Measurements from ENCODE around the gene IQGAP2. TPM values are rescaled to one million over a fixed set of nuclear protein-coding genes. Genes with fewer than 3 reads are reported as not detected.
"Not testable (repeated sequence)": the region's sequence is repeated elsewhere in the genome, so short reads cannot be mapped to it uniquely, and the experiment has no call there.

Gene IQGAP2
- total RNA-seq, 1 donor from 2014 or later = 14.2 TPM

DNA sequence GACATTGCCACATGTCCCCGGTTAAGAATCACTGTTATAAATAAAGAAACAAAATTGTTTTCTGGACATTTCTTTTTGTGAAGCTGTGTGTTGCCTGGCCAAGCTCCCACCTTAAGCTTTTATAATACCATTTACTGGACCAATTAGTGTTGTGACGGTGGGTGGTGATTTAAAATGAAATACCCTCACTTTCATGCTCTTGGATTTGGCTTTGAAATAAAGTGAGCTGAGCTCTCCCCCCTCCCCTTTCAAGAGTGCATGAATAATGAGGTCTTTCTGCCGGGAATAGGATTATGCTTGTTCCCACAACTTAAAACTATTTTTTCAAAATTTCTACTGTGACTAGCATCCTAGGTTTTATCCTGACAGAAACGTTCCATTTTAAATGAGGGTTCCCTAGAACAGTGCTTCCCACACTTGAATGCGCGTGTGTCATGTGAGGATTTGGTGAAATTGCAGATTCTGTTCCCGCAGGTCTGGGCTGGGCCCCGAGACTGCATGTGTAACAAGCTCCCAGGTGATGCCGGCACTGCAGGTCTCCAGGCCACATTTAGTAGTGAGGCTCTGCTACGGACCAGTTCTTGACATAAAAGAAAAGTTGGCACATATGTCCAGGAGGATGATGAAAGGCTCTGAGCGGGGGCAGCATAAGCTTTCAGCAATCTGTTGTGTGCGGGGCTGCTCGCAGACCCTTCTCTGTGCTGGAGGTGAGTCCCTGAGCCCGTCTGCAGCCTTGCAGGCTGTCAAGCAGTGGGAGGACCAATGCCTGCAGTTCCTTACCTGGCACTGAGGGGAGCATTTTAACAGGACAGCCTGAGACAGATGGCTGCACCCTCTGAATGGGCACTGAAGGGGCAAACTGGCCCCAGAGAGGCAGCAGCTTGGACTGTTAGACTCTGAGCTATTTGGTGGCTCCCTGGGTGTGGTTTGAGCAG, 24.4 kb downstream of the IQGAP2 start:
- Mint-ChIP-seq H3K4me3 (peak overlapping the region; percentile 39), H3K4me1 (peaks cover 43% of the 10 kb centered on the region), H3K27me3 (ENCODE audit: low read depth) (no peaks in the 10 kb centered on the region), H3K36me3 (ENCODE audit: low read depth) (no peaks in the 10 kb centered on the region), H3K9me3 (no peaks in the 10 kb centered on the region), H3K27ac (ENCODE audit: unreplicated experiment) (peak overlapping the region; percentile 20)
- TF ChIP-seq CTCF (conservative IDR thresholded peaks at IDR 0.05) = no peak
- DNase-seq (ENCODE audit: low read depth, low spot score) = no peak

- H3K36me3 Mint-ChIP-seq (ENCODE audit: low read depth); H3K27me3 Mint-ChIP-seq (ENCODE audit: low read depth); H3K4me3 Mint-ChIP-seq; DNase-seq (ENCODE audit: low read depth, low spot score); H3K9me3 Mint-ChIP-seq; H3K27ac Mint-ChIP-seq (ENCODE audit: unreplicated experiment): not testable (repeated sequence)
- peaks cover 41% of the 10 kb centered on the region for H3K4me1 Mint-ChIP-seq
These were observed 25.5 kb downstream of the IQGAP2 start for GRCh38 chr5:76428550-76428949.

GRCh38 chr5:76433261-76433660, 30.2 kb downstream of the IQGAP2 start:
- Mint-ChIP-seq H3K27ac (ENCODE audit: unreplicated experiment) (no peak overlapping the region), H3K27me3 (ENCODE audit: low read depth) (no peaks in the 10 kb centered on the region), H3K36me3 (ENCODE audit: low read depth) (peaks cover 3% of the 10 kb centered on the region), H3K4me1 (no peaks in the 10 kb centered on the region), H3K9me3 (peaks cover 5% of the 10 kb centered on the region), H3K4me3 (no peak overlapping the region)
- no peak for TF ChIP-seq CTCF (conservative IDR thresholded peaks at IDR 0.05)
- DNase-seq (ENCODE audit: low read depth, low spot score) = no peak

DNA sequence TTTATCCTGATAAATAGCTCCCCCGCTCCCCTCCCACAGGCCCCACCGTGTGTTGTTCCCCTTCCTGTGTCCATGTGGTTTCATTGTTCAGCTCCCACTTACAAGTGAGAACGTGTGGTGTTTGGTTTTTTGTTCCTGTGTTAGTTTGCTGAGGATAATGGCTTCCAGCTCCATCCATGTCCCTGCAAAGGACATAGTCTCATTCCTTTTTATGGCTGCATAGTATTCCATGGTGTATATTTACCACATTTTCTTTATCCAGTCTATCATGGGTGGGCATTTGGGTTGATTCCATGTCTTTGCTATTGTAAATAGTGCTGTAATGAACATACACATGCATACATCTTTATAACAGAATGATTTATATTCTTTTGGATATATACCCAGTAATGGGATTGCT, 34.4 kb downstream of the IQGAP2 start:
- H3K4me3 Mint-ChIP-seq = not testable (repeated sequence)
- peaks cover 11% of the 10 kb centered on the region for H3K36me3 Mint-ChIP-seq (ENCODE audit: low read depth)

GRCh38 chr5:76438025-76438424, 34.9 kb downstream of the IQGAP2 start:
- H3K36me3 Mint-ChIP-seq (ENCODE audit: low read depth) = peaks cover 11% of the 10 kb centered on the region
- no peaks in the 10 kb centered on the region for H3K27me3 Mint-ChIP-seq (ENCODE audit: low read depth)
- DNase-seq (ENCODE audit: low read depth, low spot score) = no peak
- no peaks in the 10 kb centered on the region for H3K4me1 Mint-ChIP-seq
- H3K4me3 Mint-ChIP-seq = no peak overlapping the region
- no peak for TF ChIP-seq CTCF (conservative IDR thresholded peaks at IDR 0.05)
- H3K27ac Mint-ChIP-seq (ENCODE audit: unreplicated experiment) = no peak overlapping the region
- peaks cover 13% of the 10 kb centered on the region for H3K9me3 Mint-ChIP-seq

More for the DNA sequence above, 34.4 kb downstream of the IQGAP2 start:
- H3K27ac Mint-ChIP-seq (ENCODE audit: unreplicated experiment); DNase-seq (ENCODE audit: low read depth, low spot score); H3K4me1 Mint-ChIP-seq; H3K27me3 Mint-ChIP-seq (ENCODE audit: low read depth): not testable (repeated sequence)
- H3K9me3 Mint-ChIP-seq = peaks cover 13% of the 10 kb centered on the region

GRCh38 chr5:76439201-76439600, 36.1 kb downstream of the IQGAP2 start:
- peaks cover 13% of the 10 kb centered on the region for H3K9me3 Mint-ChIP-seq
- H3K36me3 Mint-ChIP-seq (ENCODE audit: low read depth) = peaks cover 11% of the 10 kb centered on the region
- no peaks in the 10 kb centered on the region for H3K4me1 Mint-ChIP-seq
- no peak overlapping the region for H3K27ac Mint-ChIP-seq (ENCODE audit: unreplicated experiment)
- H3K27me3 Mint-ChIP-seq (ENCODE audit: low read depth) = no peaks in the 10 kb centered on the region
- no peak for TF ChIP-seq CTCF (conservative IDR thresholded peaks at IDR 0.05)
- H3K4me3 Mint-ChIP-seq = no peak overlapping the region
- DNase-seq (ENCODE audit: low read depth, low spot score) = no peak

Data from neural crest cell (in vitro differentiated cells).